Neutrophil (primary cell): ENCODE results near the gene GPR4.

Source experiments
- H3K27ac ChIP-seq: fragments of 200-600 bp; sonication (generic); 2 replicates; pipeline ENCODE4 v1.5.1; 2016; ENCODE audit warnings: mild to moderate bottlenecking, moderate library complexity
- H3K27me3 ChIP-seq: fragments of 200-600 bp; sonication (generic); 2 replicates; pipeline ENCODE4 v1.6.0; 2016; ENCODE audit warnings: mild to moderate bottlenecking
- H3K36me3 ChIP-seq: fragments of 200-600 bp; sonication (generic); 2 replicates; pipeline ENCODE4 v1.5.1; 2017
- H3K4me1 ChIP-seq, 2 experiments: fragments of 200-600 bp in 1 of 2; sonication (generic) in 1 of 2; 1 replicate in 1 of 2; 2 replicates in 1 of 2; pipeline versions ENCODE4 v1.5.1 to v1.6.1; 2013 to 2016; ENCODE audit warnings: low read depth in 1 of 2, low read length in 1 of 2, mild to moderate bottlenecking in 1 of 2, moderate library complexity in 1 of 2; ENCODE audit not compliant: control insufficient read depth in 1 of 2, insufficient read depth in 1 of 2
- H3K4me3 ChIP-seq, 2 experiments: fragments of 200-600 bp in 1 of 2; sonication (generic) in 1 of 2; 1 replicate in 1 of 2; 2 replicates in 1 of 2; pipeline ENCODE4 v1.5.1; 2013 to 2016; ENCODE audit warnings: low read depth in 1 of 2, low read length in 1 of 2, mild to moderate bottlenecking in 1 of 2, moderate library complexity in 1 of 2
- H3K9me3 ChIP-seq: fragments of 200-600 bp; sonication (generic); 2 replicates; pipeline ENCODE4 v1.5.1; 2016
- CTCF ChIP-seq: fragments of 200-600 bp; sonication (generic); IDR thresholded peaks from 2 replicates; pipeline ENCODE4 v1.5.1; 2016; ENCODE audit warnings: antibody characterized with exemption

Gene GPR4

GRCh38 chr19:45575216-45575615 lies 26.8 kb downstream of the GPR4 start:
- H3K27ac ChIP-seq = no peak overlapping the region
- no peaks in the 10 kb centered on the region for H3K9me3 ChIP-seq
- H3K4me3 ChIP-seq = no peak overlapping the region
- no peaks in the 10 kb centered on the region for H3K27me3 ChIP-seq
- H3K4me1 ChIP-seq = no peaks in the 10 kb centered on the region
- TF ChIP-seq CTCF = no peak
- no peaks in the 10 kb centered on the region for H3K36me3 ChIP-seq

- H3K27me3 ChIP-seq = no peaks in the 10 kb centered on the region
- no peak for TF ChIP-seq CTCF
- no peak overlapping the region for H3K27ac ChIP-seq
- no peak overlapping the region for H3K4me3 ChIP-seq
- no peaks in the 10 kb centered on the region for H3K36me3 ChIP-seq
- H3K4me1 ChIP-seq = no peaks in the 10 kb centered on the region
- H3K9me3 ChIP-seq = no peaks in the 10 kb centered on the region
These were observed 27.5 kb downstream of the GPR4 start for GRCh38 chr19:45574526-45574925.

- TF ChIP-seq CTCF = no peak
- H3K4me1 ChIP-seq = no peaks in the 10 kb centered on the region
- H3K36me3 ChIP-seq = no peaks in the 10 kb centered on the region
- H3K4me3 ChIP-seq = no peak overlapping the region
- H3K27ac ChIP-seq = no peak overlapping the region
- H3K9me3 ChIP-seq = no peaks in the 10 kb centered on the region
- no peaks in the 10 kb centered on the region for H3K27me3 ChIP-seq
These were observed 30.4 kb downstream of the GPR4 start for GRCh38 chr19:45571457-45572220.

GRCh38 chr19:45569619-45570421 lies 32.2 kb downstream of the GPR4 start:
- Histone ChIP-seq H3K4me1 (no peaks in the 10 kb centered on the region), H3K36me3 (no peaks in the 10 kb centered on the region), H3K4me3 (no peak overlapping the region), H3K27ac (no peak overlapping the region), H3K27me3 (no peaks in the 10 kb centered on the region), H3K9me3 (no peaks in the 10 kb centered on the region)
- peak; percentile 82 for TF ChIP-seq CTCF

- Histone ChIP-seq H3K27ac (no peak overlapping the region), H3K4me3 (no peak overlapping the region)
These were observed 33.3 kb downstream of the GPR4 start for GRCh38 chr19:45568732-45569131.

More at GRCh38 chr19:45568732-45569131, 33.3 kb downstream of the GPR4 start:
- Histone ChIP-seq H3K36me3 (no peaks in the 10 kb centered on the region), H3K27me3 (no peaks in the 10 kb centered on the region), H3K4me1 (no peaks in the 10 kb centered on the region), H3K9me3 (no peaks in the 10 kb centered on the region)
- TF ChIP-seq CTCF = no peak
